GM18867 (cell line): ENCODE data around the gene DYRK3.
A peak's percentile ranks its signal among the peaks of the same experiment; 100 is the strongest.
"Not testable (repeated sequence)": the region's sequence is repeated elsewhere in the genome, so short reads cannot be mapped to it uniquely, and the experiment has no call there.

ENCODE experiments used
- ATAC-seq: cut with Tn5 transposase; IDR thresholded peaks from one replicate; pipeline ENCODE4 v1.9.1; 2021; ENCODE audit warnings: mild to moderate bottlenecking, moderate library complexity; ENCODE audit not compliant: unreplicated experiment

DYRK3 gene

DNA sequence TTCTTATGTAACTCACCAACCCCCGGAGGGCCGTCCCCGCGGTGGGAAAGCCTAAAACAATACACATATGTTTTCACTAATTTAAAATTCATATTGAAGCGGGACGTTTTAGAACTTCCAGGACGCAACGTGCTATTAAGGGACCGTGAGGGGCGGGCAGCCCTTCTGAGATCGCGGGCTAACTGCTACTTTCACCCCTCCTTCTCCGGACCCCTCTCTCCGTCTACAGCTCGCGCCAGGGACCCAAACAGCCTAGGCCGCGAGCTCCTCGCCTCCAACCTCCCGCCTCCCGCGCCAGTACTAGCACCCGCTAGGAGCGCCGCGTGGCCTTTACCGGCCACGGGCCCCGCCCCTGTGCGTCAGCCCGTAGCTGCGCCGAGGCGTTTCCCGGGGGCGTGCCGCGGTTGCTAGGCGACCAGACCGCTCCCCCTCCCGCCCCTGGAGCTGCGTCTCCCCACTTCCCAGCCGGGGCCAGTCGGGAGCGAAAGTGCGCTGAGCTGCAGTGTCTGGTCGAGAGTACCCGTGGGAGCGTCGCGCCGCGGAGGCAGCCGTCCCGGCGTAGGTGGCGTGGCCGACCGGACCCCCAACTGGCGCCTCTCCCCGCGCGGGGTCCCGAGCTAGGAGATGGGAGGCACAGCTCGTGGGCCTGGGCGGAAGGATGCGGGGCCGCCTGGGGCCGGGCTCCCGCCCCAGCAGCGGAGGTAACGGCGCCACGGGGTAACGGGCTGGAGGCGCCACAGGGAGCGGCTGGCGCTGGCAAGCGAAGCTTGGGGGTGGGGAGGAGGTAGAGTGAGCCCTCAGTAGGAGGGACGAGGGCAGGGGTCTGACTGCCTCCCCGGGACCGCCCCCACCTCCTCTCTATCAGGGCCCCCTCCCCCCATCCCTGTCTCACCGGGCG is at the start of gene DYRK3:
Gene DYRK3, plus strand, starts transcription at position 457 of the 898 bp plus-strand sequence. Its CDS starts 168 bp downstream, at position 625.
- ATAC-seq = peak; percentile 91

DNA sequence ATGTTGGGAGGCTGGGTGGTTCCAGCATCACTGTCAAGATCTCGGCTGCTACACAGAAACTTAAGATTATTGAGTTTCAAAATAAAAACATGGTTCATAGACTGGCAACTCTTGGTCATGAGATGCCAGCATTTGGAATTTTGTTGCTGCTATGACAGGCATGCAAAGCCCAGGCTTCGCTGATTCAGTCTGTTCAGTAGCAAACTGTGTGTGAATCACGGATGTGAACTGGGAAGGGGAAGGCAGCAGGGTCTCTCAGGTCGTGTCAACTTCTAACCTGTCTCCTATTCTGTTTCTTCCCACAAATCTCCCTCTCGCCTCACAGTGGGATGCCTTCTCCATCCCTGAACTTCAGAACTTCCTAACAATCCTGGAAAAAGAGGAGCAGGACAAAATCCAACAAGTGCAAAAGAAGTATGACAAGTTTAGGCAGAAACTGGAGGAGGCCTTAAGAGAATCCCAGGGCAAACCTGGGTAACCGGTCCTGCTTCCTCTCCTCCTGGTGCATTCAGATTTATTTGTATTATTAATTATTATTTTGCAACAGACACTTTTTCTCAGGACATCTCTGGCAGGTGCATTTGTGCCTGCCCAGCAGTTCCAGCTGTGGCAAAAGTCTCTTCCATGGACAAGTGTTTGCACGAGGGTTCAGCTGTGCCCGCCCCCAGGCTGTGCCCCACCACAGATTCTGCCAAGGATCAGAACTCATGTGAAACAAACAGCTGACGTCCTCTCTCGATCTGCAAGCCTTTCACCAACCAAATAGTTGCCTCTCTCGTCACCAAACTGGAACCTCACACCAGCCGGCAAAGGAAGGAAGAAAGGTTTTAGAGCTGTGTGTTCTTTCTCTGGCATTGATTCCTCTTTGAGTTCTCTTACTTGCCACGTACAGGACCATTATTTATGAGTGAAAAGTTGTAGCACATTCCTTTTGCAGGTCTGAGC is 48.6 kb upstream of the DYRK3 start:
- no peak for ATAC-seq

DNA sequence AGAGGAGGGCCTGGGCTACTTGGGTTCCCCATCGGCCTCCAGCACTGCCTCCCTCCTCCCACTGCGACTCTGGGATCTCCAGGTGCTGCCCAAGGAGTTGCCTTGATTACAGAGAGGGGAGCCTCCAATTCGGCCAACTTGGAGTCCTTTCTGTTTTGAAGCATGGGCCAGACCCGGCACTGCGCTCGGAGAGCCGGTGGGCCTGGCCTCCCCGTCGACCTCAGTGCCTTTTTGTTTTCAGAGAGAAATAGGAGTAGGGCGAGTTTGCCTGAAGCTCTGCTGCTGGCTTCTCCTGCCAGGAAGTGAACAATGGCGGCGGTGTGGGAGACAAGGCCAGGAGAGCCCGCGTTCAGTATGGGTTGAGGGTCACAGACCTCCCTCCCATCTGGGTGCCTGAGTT is 47.4 kb upstream of the DYRK3 start:
- no peak for ATAC-seq

DNA sequence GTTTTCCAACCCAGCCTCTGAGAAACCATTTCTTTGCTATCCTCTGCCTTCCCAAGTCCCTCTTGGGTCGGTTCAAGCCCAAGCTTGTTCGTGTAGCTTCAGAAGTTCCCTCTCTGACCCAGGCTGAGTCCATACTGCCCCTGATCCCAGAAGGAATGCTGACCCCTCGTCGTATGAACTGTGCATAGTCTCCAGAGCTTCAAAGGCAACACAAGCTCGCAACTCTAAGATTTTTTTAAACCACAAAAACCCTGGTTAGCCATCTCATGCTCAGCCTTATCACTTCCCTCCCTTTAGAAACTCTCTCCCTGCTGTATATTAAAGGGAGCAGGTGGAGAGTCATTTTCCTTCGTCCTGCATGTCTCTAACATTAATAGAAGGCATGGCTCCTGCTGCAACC is 46.8 kb upstream of the DYRK3 start:
- ATAC-seq = no peak

DNA sequence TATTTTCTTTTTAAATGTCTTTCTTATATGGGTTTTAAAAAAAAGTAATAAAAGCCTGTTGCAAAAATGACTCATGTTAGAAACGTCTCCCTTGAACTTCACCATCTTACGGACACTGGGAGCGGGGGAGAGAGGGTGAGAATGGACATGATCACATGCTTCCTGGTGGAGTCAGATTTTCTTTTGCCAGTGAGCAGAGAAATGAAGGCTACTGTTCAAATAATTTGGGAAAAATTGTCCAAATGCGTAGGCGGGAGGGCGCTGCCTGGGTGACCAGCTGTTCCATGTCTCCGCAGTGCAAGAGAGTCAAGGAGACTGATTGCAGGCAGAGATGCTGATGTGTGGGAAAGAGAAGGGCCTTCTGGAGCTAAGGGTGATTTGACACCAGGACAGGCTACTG is 46.1 kb upstream of the DYRK3 start:
- ATAC-seq = no peak

DNA sequence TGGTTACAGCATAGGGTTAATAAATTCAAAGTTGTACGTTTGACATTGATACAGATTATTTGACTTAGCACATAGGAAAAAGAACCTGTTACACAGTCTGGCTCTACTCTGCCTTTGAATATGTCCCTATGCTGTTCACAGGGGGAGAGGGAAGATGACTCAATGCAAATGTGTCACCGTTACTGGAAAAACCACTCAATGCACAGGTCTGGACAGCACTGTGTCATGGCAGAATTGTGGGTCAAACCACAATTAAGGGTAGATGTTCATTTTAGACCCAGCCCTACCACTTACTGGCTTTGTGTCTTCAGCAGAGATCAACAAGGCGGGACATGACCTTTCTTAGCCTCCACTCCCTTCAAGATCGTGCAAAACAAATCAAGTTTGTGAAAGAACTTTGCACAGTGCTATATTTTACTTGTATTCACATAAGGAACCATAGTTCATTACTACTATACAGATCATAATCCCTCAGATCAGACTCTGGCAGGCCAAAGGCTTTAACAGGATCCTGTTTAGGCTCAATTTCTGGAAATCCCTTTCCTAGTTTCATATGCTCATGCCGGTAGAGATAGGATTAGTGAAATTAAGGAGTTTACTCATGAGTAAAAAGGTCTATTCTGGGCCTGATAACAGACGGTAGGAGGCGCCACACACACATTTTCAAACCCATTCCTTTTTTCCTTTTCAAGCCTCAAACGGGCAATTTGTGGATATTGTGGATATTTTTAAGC is 45.1 kb upstream of the DYRK3 start:
- no peak for ATAC-seq

DNA sequence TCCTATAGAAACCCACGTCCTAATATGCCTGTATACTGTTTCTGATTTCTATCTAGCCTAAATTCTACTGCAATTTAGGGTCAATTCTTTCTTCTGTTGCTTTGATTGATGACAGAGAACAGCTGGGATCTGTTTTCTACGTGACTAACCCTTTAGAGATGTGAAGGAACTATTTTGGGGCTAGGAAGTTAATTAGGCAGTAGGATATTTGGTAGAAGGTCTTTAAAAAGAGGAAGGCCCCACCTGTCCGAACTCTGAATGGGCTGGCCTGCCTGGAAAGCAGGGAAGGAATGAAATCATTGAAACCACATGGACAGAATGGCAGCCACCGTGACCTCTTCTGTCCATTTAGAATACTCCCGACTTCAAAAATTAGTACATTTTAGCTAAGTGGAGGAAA is 44.1 kb upstream of the DYRK3 start:
- ATAC-seq = no peak

DNA sequence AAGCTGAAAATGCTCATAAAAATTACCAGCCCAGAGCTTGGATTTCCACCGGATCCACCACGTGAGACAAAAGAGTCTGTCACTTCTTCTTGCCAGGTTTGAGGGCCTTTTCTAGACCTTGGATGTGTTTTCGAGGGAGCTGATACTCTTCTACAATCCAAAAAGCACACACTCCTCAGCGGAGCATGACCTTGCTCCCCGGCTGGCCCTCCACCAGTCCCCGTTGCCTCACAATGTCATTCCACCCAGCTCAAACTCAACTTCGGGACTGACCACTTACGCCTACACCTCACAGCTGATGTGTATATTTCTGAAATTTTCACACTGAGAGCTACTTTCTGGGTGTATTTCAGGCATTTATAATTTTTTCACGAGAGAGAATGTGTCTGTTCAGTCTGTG is 43.6 kb upstream of the DYRK3 start:
- ATAC-seq = no peak

DNA sequence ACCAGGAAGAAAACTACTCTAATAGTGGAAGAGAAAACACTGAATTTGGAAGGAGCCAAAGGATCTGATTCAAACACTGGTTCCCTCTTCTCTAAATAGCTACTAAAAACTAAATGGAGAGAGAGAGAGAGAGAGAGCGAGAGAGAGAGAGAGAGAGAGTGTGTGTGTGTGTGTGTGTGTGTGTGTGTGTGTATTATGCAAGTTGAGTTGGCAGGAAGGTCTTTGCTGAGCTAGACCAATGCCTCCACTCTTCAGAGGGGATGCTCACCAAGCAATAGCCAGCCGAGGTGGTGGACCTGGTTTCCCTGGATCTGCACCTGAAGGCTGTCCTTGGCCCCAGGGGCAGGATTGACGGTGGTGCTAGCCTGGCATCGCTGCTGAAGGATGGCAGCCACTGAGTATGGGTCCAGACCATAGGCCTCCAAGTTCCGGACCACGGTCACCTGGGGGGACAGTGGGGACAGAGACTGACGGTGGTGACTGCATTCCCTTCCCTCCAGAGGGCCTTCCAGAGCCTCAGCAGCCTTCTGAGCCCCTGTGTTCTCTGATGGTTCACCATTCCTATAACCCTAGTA is 41.9 kb upstream of the DYRK3 start:
- no peak for ATAC-seq

DNA sequence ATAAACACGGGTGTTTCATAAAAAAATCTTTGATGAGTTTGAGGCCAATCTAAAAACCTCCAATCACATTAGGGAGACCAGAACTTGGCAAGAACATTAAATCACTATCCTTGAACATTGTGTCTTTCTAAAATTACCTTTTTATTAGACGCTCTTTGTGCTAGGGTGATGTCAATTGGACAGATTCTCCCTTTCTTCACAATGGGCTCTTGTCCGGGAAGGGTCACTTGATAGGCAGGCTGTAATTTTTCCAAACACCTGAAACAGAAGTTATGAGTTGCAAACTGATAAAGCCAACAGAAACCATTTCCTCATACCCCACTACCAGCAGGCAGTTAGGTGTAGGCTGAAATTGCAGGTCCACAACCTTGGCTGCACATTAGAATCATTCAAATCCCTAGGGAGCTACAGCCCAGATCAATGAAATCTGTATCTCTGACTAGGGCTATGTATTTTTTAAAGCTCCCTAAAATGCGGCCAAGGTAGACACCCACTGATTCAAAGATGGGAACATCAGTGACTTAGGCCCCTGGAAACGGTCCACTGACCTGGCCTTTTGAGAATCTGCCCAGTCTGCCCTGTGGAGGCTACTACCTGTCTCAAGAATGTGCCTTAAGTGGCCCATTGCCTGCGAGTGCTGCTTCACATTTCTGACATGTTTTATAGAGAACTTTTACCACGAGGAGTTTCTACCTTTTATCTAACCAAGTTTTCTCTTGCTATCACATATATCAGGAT is 39.6 kb upstream of the DYRK3 start:
- no peak for ATAC-seq

DNA sequence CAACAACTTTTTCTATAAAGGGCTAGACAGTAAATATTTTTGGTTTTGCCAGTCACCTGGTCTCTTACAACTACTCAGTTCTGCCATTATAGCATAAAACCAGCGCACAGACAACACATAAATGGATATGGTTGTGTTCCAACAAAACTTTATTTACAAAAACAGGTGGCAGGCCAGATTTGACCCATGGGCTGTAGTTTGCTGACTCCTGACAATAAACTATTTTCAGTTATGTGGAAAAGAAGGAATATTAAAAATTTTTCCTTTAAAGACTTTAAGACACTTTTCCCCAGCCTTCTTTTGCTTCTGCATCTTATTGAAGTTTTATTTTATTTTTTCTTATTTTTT is 39.0 kb upstream of the DYRK3 start:
- ATAC-seq = no peak

DNA sequence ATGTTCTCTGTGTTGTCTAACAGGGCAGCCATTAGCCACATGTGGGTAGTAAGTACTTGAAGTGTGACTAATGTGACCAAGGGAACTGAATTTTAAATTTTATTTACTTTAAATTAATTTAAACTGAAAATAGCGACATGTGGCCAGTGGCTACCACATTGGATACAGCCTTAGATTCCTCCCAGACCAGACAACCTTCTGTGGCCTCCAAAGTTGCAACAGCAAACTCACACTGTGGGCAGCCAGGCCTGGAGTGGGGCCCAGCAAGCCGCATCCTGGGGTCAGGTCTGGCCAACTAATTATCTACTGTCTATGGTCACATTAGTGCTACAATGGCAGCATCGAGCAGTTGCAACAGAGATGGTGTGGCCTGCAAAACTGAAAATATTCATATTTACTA is 34.8 kb upstream of the DYRK3 start:
- ATAC-seq = no peak

DNA sequence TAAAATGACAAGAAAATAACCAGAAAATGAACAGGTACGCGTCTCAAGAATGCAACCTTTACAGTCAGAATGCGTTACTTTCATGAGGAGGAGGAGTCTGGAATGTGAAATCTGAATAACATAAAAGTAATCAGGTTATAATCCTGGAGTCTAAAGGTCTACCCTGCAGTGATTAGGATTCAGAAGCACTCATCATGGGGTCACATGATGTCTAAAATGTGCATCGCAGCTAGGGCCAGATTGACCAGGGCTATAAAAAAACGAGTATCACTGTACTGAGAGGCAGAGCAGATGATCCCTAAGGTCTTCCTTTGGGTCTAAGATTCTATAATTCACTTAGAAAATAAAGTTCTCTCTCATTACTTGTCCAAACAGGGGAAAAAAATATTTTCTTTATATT is 30.5 kb upstream of the DYRK3 start:
- ATAC-seq = no peak

DNA sequence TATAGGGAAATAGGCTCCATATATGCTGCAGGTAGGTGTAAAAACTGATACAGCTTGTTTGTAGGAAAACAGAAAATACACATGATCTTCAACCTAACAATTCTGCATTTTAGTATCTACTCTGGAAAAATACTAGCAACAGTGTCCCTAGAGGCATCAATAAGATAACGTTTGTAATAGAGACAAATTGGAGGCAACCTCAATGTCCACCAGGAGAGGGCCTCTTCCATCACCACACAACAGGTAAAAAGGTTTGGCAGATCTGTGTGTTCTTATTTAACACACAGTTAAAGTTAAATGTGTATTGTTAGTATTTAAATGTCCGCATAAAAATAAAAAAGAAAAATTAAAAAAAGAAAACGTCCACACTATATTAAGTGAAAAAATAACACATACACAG is 28.5 kb upstream of the DYRK3 start:
- peak; percentile 33 for ATAC-seq

DNA sequence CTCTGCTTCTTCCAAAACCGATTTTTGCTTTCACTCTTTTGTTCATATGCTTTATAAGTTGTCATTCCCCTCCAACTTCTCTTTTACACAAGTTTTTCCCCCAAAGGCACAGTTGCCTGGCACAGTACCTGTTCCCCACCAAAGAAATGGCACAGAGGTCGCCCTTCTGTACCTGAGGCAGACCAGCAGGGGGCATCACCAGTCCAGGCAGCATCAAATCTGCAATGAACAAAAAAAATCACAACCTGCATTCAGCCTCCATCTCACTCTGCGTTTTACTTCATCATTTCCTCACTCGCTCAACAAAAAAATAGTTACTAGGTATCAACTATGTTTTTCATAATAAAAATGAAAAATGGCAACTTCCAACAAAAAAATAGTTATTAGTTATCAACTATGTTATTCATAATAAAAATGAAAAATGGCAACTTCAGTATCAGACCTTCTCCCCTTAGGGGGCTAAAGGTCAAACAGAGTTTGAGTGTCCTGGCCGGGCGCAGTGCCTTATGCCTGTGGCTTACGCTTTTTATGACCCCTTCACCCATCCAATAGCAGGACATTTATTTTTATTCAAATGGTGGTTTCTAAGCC is 27.1 kb upstream of the DYRK3 start:
- no peak for ATAC-seq

DNA sequence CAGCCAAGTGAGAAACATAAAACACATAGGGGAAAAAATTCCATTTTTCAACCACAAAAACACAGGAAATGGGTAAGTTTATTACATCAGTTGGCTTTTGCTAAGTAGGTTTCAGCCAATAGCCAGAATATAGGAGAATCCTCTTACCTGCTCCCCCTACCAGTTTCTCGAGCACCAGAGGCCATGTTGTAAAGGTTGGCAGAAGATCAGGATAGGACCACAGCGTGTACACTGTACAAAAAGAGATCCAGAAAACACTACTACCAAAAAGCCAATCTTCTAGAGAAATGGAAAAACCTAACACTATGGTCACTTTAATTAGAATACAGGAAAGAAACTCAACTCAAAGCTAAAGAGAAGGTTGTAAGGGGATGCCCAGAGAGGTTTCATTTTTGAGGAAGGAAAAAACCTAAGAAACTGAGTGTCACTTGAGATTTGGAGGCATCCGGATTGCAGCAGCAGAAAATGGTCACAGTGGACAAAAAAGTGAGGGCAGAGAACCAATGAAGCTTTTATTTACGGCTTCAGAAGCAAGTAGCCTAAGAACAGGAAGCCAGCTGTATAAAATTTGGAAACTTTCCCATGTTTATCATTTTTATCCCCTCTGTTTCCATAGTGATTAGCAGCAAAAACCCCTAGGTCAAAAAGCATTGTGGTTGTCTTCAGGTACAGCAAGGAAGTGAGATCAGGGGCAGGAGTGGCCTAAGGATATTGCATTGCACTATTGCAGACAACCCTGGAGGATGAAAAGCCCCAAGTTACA is 25.9 kb upstream of the DYRK3 start:
- no peak for ATAC-seq

DNA sequence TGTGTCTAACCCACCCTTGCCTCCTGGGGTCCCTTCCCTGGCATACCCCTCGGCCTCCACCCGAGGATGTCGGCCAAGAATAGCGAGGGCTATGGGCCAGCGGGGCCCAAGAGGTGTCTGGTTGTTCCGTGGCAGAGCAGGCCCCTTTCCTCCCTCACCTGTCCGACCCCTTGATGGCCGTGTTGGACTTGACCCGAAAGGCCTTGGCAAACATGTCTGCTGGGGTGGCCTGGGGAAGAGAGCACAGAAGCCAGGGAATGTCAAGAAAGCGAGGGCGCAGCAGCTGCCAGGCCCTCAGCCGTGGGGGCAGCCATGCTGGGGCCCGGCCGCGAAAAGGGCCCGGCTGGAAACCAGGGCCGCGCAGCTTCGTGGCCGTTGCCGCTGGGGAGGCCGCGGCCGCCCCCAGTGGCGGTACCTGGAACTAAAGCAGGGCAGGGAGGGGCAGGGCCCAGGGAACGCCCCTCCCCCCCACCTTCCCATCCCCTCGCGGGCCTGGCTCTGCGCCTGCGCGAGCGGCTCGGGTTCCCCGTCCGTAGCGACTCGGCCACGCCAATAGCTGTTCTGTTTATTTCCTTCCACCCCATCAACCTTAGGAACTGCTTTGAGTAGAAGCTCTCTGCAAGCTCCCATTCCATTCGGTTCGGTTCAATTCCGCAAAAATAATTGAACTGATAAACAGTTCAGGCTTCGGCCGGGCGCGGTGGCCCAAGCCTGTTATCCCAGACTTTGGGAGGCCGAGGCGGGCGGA is 23.0 kb upstream of the DYRK3 start, which contains the start of gene EIF2D:
Gene EIF2D, minus strand, starts transcription at position 337 of the 748 bp plus-strand sequence. Its CDS starts 123 bp downstream, at position 214.
- ATAC-seq = peak; percentile 91

DNA sequence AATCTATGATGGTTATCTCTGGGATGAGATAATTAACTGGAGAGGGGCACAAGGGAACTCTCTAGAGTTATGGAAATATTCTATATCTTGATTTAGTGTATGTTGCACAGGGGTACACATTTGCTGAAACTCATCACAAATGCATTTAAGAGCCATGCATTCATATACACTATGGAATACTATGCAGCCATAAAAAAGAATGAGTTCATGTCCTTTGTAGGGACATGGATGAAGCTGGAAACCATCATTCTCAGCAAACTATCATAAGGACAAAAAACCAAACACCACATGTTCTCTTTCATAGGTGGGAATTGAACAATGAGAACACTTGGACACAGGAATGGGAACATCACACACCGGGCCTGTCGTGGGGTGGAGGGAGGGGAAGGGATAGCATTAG is 8.9 kb upstream of the DYRK3 start:
- not testable (repeated sequence) for ATAC-seq
